ENCODE data around the gene CD8A.
A peak's percentile ranks its signal among the peaks of the same experiment; 100 is the strongest.
"Not testable (repeated sequence)": the region's sequence is repeated elsewhere in the genome, so short reads cannot be mapped to it uniquely, and the experiment has no call there.

CD8A gene

DNA sequence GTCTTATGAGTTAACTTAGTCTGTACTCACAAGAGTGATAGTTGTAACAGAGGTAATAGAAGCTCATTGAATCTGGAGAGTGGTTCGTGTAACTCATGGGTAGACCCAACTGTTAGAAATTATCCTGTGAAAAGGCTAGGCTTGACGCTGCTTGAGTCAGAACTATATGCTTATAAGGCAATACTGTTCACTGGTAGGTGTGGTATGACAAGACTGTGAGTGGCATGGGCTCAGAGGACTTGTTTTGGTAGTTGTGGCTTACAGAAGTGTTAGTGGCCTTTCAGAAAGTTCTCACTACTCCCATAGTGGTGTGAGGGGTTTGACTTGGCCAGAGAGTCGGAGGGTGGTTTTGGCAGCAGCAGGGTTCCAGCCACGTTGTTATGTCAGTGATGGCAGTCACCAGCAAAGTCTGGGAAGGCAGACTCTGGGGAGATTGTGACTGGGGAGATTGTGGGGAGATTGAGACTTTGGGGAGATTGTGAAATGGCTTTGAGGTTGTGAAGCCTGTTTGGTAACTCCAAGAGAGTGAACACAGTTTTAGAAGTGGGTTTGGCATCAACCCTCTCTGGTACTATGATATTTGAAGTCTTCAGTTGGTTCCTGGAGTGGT, 48.7 kb downstream of the CD8A start:
- not testable (repeated sequence) for DNase-seq (ENCODE audit: insufficient read length, low spot score)
- FAIRE-seq: peak; percentile 92

DNA sequence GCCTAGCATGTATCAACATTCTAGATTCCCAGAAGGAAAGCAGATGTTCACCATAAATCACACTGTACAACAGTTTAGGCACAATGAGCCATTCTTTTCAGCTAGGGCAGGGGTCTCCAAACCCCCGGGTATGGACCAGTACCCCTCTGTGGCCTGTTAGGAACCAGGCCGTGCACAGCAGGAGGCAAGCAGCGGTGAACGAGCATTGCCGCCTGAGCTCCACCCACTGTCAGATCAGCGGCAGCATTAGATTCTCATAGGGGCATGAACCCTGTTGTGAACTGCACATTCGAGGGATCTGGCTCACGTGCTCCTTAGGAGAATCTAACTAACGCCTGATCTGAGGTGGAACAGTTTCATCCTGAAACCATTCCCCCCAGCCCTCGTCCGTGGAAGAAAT, 50.8 kb downstream of the CD8A start:
- not testable (repeated sequence) for DNase-seq (ENCODE audit: insufficient read length, low spot score)
- FAIRE-seq: peak; percentile 64

DNA sequence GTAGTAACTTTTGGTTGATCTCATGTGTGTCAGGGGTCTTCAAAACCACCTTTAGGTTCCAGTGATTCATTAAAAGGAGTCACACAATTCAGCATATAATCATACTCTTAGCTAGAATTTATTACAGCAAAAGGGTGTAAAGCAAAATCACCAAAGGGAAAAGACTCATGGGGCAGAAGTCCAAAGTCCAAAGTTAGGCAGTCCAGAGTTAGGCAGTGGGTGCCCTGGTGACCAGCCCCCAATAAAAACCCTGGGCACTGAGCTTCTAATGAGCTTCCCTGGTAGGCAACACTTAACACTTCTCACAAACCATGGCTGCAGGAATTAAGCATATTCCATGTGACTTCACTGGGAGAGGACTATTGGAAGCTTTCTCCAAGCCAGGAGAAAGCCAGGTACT, 51.2 kb downstream of the CD8A start:
- not testable (repeated sequence) for DNase-seq (ENCODE audit: insufficient read length, low spot score); FAIRE-seq

- not testable (repeated sequence) for FAIRE-seq; DNase-seq (ENCODE audit: insufficient read length, low spot score)
These were observed 55.8 kb downstream of the CD8A start for GRCh38 chr2:86734896-86735295.

Measured in HTR-8/SVneo (cell line).